ENCODE measurements around the gene DCAF7. TPM values are rescaled to one million over a fixed set of nuclear protein-coding genes. Genes with fewer than 3 reads are reported as not detected.

Gene DCAF7
- total and polyA plus RNA-seq, 2 of the 4 experiments (the other 2 are of a cell fraction): 40.9 to 52.8 TPM

- Histone ChIP-seq H3K18ac (ENCODE audit: low read depth, low read length) (no peak overlapping the region), H4K20me1 (ENCODE audit: insufficient read depth, low read length) (peaks cover 68% of the 10 kb centered on the region), H3K56ac (ENCODE audit: extremely low read depth, insufficient read depth, low read length) (no peak overlapping the region), H3K9me3 (ENCODE audit: control insufficient read depth, insufficient read depth, low read length) (no peaks in the 10 kb centered on the region), H3K27me3 (ENCODE audit: control insufficient read depth, insufficient read depth, low read length) (no peaks in the 10 kb centered on the region), H3K4me3 (ENCODE audit: insufficient read depth, low read depth, low read length) (no peak overlapping the region), H3K9ac (ENCODE audit: low read depth, low read length) (no peak overlapping the region), H4K91ac (ENCODE audit: insufficient read depth, low read depth, low read length) (no peak overlapping the region), H3K9me1 (ENCODE audit: insufficient read depth, low read length) (peaks cover 14% of the 10 kb centered on the region), H2AK9ac (replicated peaks; ENCODE audit: low read depth, low read length, poor library complexity) (no peak overlapping the region), H4K5ac (ENCODE audit: low read depth, low read length) (no peak overlapping the region), H2BK5ac (ENCODE audit: low read depth, low read length, poor library complexity, severe bottlenecking) (no peak overlapping the region), H3K4me2 (ENCODE audit: low read depth, low read length) (no peak overlapping the region), H4K8ac (ENCODE audit: low read depth in 2 of 2, low read length in 2 of 2) (no peak overlapping the region), H3K79me1 (ENCODE audit: low read depth in 1 of 2, low read length in 2 of 2) (peaks cover 14 to 59% of the 10 kb centered on the region in 2 experiments), H3K27ac (ENCODE audit: insufficient read depth, low read length) (no peak overlapping the region), H3K14ac (replicated peaks; ENCODE audit: low read depth, low read length) (no peak overlapping the region), H3K4me1 (ENCODE audit: control insufficient read depth, insufficient read depth, low read length) (peaks cover 4% of the 10 kb centered on the region; the same call in 1 of the 2 replicates), H3K23ac (ENCODE audit: low read depth, low read length) (no peak overlapping the region), H3K36me3 (ENCODE audit: control insufficient read depth, insufficient read depth, low read length) (no peaks in the 10 kb centered on the region), H2BK20ac (ENCODE audit: low read depth, low read length) (no peak overlapping the region), H2AFZ (replicated peaks; ENCODE audit: low read length, poor library complexity) (no peak overlapping the region), H3K4ac (ENCODE audit: low read depth, low read length) (no peak overlapping the region), H2BK120ac (ENCODE audit: low read depth, low read length) (no peak overlapping the region), H2BK15ac (ENCODE audit: low read depth, low read length) (no peak overlapping the region), H2AK5ac (ENCODE audit: low read depth, low read length) (no peak overlapping the region)
- no peak for DNase-seq
- dilution Hi-C loops (cut with HindIII; ENCODE audit: low sequenced_read_pairs, unreplicated experiment) (no loop called here), in situ Hi-C loops (cut with MboI; ENCODE audit: low sequenced_read_pairs) (no loop called here), intact Hi-C loops (cut with micrococcal nuclease) (no loop called here)
- TF ChIP-seq MAZ (IDR thresholded peaks at IDR 0.05; ENCODE audit: borderline replicate concordance, low read depth, low read length): no peak
- TF ChIP-seq NFE2L2 (IDR thresholded peaks at IDR 0.05; ENCODE audit: low read depth, low read length): no peak
- no peak for TF ChIP-seq MXI1 (IDR thresholded peaks at IDR 0.05; ENCODE audit: borderline replicate concordance, low read depth, low read length)
- no peak for TF ChIP-seq SMC3 (IDR thresholded peaks at IDR 0.05; ENCODE audit: low read depth, low read length)
- TF ChIP-seq, protein P1, sequence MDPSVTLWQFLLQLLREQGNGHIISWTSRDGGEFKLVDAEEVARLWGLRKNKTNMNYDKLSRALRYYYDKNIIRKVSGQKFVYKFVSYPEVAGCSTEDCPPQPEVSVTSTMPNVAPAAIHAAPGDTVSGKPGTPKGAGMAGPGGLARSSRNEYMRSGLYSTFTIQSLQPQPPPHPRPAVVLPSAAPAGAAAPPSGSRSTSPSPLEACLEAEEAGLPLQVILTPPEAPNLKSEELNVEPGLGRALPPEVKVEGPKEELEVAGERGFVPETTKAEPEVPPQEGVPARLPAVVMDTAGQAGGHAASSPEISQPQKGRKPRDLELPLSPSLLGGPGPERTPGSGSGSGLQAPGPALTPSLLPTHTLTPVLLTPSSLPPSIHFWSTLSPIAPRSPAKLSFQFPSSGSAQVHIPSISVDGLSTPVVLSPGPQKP (IDR thresholded peaks at IDR 0.05; ENCODE audit: borderline replicate concordance, low read depth, low read length): no peak
- no peak for TF ChIP-seq BHLHE40 (IDR thresholded peaks at IDR 0.05; ENCODE audit: low read depth, low read length)
- no peak for TF ChIP-seq RFX5 (IDR thresholded peaks at IDR 0.05; ENCODE audit: low read depth, low read length)
- TF ChIP-seq FOS (IDR thresholded peaks at IDR 0.05; ENCODE audit: low read depth, low read length): no peak
- POLR2A ChIA-PET (ENCODE audit: unreplicated experiment): no interaction called here
- no TSS peak for BruUV-seq (replicated peaks)
- ATAC-seq (ENCODE audit: low read depth): no peak
- CTCF ChIA-PET: no interaction called here
These were observed 11.5 kb downstream of the DCAF7 start for GRCh38 chr17:63561819-63562218.

All from IMR-90 (cell line).